D721Med (cell line): ENCODE results near the gene SNTG2.

Experiments
- DNase-seq: peaks from one replicate; pipeline ENCODE4 v3.0.0; 2011; ENCODE audit warnings: low spot score; ENCODE audit not compliant: insufficient read length
- FAIRE-seq: peaks from 2 replicates; lab custom pipeline; 2011; peaks lifted over from hg19 to GRCh38; lab: Jason Lieb, UNC
- TF ChIP-seq, protein P1 (sequence below): IDR thresholded peaks from 2 replicates; pipeline ENCODE4 v1.5.1; 2012; ENCODE audit warnings: mild to moderate bottlenecking, control low read depth; ENCODE audit not compliant: insufficient read depth; ENCODE audit errors: missing control alignments

The SNTG2 gene

DNA sequence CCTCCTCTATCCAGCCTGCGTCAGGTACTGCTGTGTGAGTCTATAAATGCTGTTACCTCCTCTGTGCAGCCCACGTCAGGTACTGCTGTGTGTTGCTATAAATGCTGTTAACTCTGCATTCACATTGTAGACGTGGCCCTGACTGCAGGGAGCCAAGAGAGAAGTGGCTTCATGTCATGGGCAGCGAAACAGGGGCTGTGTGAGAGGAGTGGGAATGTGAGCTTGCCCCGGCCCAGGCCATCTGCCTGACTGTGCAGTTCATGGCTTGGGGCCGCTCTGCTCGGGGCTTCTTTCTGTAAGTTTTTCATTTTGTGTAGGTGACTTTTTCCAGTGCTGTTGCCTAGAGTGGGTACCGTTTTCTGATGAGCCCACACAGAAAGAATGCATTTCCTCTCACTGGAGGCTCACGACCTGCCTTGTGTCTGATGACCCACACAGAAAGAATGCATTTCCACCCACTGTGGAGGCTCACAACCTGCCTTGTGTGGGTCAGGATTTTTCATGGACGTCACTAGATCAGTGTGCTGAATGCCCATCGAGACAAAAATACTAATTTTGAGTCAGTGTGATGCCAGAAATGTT, 104.5 kb downstream of the SNTG2 start:
- no peak for FAIRE-seq
- TF ChIP-seq, protein P1, sequence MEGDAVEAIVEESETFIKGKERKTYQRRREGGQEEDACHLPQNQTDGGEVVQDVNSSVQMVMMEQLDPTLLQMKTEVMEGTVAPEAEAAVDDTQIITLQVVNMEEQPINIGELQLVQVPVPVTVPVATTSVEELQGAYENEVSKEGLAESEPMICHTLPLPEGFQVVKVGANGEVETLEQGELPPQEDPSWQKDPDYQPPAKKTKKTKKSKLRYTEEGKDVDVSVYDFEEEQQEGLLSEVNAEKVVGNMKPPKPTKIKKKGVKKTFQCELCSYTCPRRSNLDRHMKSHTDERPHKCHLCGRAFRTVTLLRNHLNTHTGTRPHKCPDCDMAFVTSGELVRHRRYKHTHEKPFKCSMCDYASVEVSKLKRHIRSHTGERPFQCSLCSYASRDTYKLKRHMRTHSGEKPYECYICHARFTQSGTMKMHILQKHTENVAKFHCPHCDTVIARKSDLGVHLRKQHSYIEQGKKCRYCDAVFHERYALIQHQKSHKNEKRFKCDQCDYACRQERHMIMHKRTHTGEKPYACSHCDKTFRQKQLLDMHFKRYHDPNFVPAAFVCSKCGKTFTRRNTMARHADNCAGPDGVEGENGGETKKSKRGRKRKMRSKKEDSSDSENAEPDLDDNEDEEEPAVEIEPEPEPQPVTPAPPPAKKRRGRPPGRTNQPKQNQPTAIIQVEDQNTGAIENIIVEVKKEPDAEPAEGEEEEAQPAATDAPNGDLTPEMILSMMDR, result no peak
- DNase-seq, result no peak

DNA sequence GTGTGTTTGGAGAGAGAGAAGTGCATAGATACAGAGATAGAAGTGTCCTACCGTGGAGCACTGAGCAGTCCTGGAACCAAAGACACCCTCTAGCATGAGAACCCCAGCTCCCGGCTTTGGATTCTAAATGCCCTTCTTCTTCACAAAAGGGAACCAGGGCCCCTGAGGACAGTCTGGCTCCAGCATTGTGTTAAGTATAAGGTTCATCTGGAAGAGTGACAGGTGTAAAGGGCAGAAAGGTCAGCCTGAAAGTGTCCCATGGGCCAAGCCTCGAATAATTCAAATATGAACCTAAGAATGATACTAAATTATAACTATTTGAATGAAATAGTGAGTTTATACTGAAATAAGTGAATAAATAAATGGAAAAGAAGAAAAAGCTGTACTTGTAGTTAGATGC, 109.7 kb downstream of the SNTG2 start:
- DNase-seq (no peak), FAIRE-seq (no peak)
- TF ChIP-seq, protein P1, result no peak

DNA sequence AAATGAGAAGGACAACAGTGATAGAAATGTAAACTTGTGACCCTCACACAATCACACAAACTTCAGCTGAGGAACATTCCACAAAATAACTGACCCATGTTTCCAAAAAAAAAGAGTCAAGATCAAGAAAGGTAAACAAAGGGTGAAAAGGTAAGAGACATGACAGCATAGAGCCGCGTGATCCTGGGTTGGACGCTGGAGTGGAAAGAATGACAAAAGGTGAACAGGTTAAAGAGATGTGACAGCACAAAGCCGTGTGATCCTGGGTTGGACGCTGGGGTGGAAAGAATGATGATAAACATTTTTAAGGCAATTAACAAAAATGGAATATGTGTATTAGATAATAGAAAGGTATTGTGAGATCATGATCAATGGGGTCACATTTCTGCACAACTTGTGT, 110.3 kb downstream of the SNTG2 start:
- DNase-seq (no peak), FAIRE-seq (no peak)
- TF ChIP-seq, protein P1, result no peak

DNA sequence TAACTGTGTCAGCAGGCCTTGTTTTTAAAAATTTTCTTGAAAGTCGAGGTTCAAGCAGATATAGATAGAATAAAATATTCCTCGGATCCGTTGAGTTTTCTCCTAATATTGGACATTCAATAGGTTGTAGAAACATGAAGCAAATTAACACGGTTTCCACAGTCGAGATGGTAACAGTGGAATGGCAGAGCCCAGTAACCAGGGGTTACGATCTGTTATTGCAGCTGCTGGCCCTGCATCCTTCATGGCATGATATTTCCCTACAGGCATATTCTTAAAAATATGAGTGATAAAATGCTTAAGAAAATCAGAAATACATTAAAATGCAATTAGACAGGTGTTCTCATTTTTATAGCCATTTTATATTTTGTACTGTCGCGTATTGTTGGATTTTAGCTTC, 117.6 kb downstream of the SNTG2 start:
- DNase-seq (no peak), FAIRE-seq (no peak)
- TF ChIP-seq, protein P1, result no peak

DNA sequence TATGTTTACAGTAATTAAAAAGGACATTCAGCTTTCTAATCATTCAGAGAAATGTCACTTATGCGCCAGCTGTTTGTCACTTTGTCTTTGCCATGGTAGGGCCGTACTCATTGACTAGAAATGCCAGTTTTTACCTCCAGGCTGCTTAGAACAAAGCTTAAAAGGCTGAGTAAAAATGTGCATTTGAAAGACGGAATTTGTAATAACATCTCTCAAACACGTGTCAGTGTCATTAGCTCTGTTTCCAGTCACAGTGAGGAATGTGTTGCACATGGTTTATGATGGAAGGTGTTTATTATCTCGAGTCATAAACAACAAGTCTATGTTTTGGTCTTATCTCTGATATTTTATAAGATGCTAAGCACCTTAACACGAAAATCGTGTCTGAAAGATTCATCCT, 118.2 kb downstream of the SNTG2 start:
- FAIRE-seq (no peak), DNase-seq (no peak)
- TF ChIP-seq, protein P1, result no peak

DNA sequence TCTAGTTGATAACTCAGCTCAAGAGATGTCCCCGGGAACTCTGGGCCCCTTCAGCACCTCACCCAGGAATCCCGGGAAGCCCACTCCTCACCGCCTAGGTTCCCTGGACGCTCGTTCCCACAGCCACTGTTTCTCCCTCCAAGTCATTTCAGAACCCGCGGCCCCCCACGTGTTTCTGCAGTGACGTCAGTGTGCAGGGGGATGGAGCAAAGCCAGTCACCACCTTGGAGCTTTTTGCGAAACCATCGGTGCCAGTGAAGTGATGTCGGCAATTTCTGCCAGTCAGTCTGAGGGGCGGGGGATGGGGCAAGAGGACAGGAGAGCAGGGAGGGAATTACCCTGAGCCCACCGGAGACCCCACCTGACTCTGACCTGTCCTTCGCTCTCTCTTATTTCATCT, 119.2 kb downstream of the SNTG2 start:
- DNase-seq, result no peak
- FAIRE-seq, result no peak
- TF ChIP-seq, protein P1, result no peak

DNA sequence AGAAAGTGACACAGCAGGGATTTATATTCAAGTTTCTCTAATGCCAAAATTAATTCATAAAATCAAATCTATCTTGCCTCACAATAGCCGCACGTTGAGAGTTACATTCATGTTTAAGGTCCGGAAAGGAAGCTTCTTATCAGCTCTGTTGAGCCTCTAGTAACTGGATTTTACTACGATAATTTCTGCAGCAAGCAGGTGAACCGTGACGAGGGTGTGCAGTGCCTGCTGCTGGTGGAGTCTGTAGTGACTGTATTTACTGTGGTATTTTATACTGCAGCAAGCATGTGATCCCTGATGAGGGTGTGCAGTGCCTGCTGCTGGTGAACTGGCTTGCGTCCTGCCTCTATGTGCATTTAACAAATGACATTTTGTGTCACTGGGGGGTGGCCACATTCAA, 120.0 kb downstream of the SNTG2 start:
- FAIRE-seq (no peak), DNase-seq (no peak)

More for the DNA sequence above, 120.0 kb downstream of the SNTG2 start:
- TF ChIP-seq, protein P1, result no peak
